ENCODE data around the gene ELOVL5. TPM values are rescaled to one million over a fixed set of nuclear protein-coding genes. Genes with fewer than 3 reads are reported as not detected.

Gene ELOVL5
- total RNA-seq, 3 donors from 2014 or later (not counting 1 experiment from before 2014, with no cell fraction given) = 72.1 to 99.5 (median 73.7) TPM

DNA sequence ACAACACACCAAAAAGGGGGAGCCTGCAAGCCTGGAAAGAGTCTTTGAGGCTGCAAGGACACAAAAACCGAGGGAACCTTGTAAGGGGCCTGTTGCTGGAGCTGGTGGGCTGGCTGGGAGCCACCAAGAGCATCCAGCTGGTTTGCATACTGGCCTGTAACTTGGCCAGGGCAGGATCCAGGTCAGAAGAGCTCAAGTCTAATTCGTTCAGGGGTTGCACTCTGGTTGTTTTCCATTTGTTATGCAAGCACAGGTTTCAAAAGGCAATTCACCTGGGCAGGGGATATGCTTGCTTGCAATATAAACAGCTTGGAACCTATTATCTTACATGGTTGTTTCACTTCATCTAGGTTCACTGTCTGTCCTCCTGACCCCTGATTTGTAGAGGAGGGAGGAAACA is 101.8 kb downstream of the ELOVL5 start:
- DNase-seq = no peak
- Histone ChIP-seq H3K9me3 (ENCODE audit: control insufficient read depth, insufficient read depth, low read length) (no peaks in the 10 kb centered on the region), H3K27ac (ENCODE audit: low read length) (no peak overlapping the region), H3K36me3 (ENCODE audit: control insufficient read depth, insufficient read depth, low read length) (no peaks in the 10 kb centered on the region), H3K27me3 (ENCODE audit: control insufficient read depth, insufficient read depth, low read length) (no peaks in the 10 kb centered on the region), H3K4me3 (ENCODE audit: low read length) (no peak overlapping the region), H3K4me1 (ENCODE audit: control insufficient read depth, insufficient read depth, low read length) (peaks cover 24% of the 10 kb centered on the region)
- 80% methylated on average over 2 of the region's 2 CpGs for WGBS (ENCODE audit: insufficient coverage)
- H3K9me3 Mint-ChIP-seq = no peaks in the 10 kb centered on the region
- TF ChIP-seq, protein P1, sequence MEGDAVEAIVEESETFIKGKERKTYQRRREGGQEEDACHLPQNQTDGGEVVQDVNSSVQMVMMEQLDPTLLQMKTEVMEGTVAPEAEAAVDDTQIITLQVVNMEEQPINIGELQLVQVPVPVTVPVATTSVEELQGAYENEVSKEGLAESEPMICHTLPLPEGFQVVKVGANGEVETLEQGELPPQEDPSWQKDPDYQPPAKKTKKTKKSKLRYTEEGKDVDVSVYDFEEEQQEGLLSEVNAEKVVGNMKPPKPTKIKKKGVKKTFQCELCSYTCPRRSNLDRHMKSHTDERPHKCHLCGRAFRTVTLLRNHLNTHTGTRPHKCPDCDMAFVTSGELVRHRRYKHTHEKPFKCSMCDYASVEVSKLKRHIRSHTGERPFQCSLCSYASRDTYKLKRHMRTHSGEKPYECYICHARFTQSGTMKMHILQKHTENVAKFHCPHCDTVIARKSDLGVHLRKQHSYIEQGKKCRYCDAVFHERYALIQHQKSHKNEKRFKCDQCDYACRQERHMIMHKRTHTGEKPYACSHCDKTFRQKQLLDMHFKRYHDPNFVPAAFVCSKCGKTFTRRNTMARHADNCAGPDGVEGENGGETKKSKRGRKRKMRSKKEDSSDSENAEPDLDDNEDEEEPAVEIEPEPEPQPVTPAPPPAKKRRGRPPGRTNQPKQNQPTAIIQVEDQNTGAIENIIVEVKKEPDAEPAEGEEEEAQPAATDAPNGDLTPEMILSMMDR (IDR thresholded peaks at IDR 0.05) = no peak
- intact Hi-C loops (cut with micrococcal nuclease) = no loop called here
- no peak overlapping the region for H3K4me3 Mint-ChIP-seq
- H3K36me3 Mint-ChIP-seq = no peaks in the 10 kb centered on the region
- ATAC-seq = no peak
- H3K4me1 Mint-ChIP-seq = peaks cover 0 to 14% of the 10 kb centered on the region in 2 donors
- H3K27ac Mint-ChIP-seq = no peak overlapping the region
- no peaks in the 10 kb centered on the region for H3K27me3 Mint-ChIP-seq (ENCODE audit: low read depth in 2 of 2)

DNA sequence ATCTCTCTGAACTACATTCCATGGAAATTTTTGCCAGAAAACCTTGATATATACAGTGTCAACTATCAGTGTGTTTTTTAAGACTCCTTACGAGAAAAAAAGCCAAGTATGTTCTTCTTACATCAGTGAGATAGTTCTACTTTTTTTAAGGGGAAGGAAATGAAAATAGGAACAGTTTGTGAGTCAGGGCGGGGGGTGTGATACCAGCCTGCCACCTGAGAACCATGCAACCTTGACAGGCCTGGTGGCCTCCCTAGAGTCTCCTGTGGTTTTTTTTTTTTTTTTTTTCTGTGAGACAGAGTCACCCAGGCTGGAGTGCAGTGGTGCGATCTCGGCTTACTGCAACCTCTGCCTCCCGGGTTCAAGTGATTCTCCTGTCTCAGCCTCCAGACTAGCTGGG is 103.8 kb downstream of the ELOVL5 start:
- peak in 1 of 2 donors; percentile 33 for DNase-seq
- Mint-ChIP-seq H3K4me1 (peaks cover 0 to 20% of the 10 kb centered on the region in 2 donors), H3K36me3 (no peaks in the 10 kb centered on the region), H3K27ac (no peak overlapping the region), H3K9me3 (peaks cover 0 to 3% of the 10 kb centered on the region in 2 donors), H3K27me3 (ENCODE audit: low read depth in 2 of 2) (no peaks in the 10 kb centered on the region), H3K4me3 (no peak overlapping the region)
- peak overlapping the region; percentile 78 for H3K27ac ChIP-seq (ENCODE audit: low read length)
- H3K4me1 ChIP-seq (ENCODE audit: control insufficient read depth, insufficient read depth, low read length) = peaks cover 39% of the 10 kb centered on the region
- H3K36me3 ChIP-seq (ENCODE audit: control insufficient read depth, insufficient read depth, low read length) = no peaks in the 10 kb centered on the region
- TF ChIP-seq, protein P1 (IDR thresholded peaks at IDR 0.05) = no peak
- no peak overlapping the region for H3K4me3 ChIP-seq (ENCODE audit: low read length)
- ATAC-seq = peak; percentile 54 to 61 (median 60)
- H3K27me3 ChIP-seq (ENCODE audit: control insufficient read depth, insufficient read depth, low read length) = no peaks in the 10 kb centered on the region
- no peaks in the 10 kb centered on the region for H3K9me3 ChIP-seq (ENCODE audit: control insufficient read depth, insufficient read depth, low read length)
- intact Hi-C loops (cut with micrococcal nuclease) = no loop called here
- WGBS (ENCODE audit: insufficient coverage) = 19% methylated on average over 5 of the region's 5 CpGs

DNA sequence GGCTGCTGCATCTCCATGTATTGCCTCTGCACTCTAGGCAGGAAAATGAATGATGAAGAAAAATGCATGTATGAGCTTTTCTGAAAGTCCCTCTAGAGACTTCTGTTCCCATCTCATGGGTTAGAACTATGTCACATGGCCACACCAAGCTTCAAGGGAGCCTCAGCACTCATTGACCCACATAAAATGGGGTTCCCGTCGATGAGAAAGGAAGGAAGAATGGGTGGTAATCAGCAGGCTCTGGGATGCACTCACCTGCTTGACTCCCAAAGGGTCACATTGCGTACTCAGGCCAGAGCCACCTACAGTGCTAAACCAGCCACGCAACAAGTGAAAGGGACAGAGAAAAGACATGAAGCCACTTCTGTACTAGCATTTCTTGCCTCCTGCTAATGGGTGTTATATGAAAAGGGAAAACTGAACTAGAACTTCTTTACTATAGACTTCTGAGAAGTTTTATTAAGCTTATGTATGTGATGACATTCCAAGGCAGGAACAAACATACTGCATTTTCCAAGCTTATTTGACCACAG is 104.3 kb downstream of the ELOVL5 start:
- WGBS (ENCODE audit: insufficient coverage) = 47% methylated on average over 4 of the region's 4 CpGs
- Histone ChIP-seq H3K9me3 (ENCODE audit: control insufficient read depth, insufficient read depth, low read length) (no peaks in the 10 kb centered on the region), H3K27me3 (ENCODE audit: control insufficient read depth, insufficient read depth, low read length) (no peaks in the 10 kb centered on the region), H3K4me1 (ENCODE audit: control insufficient read depth, insufficient read depth, low read length) (peaks cover 39% of the 10 kb centered on the region), H3K4me3 (ENCODE audit: low read length) (no peak overlapping the region), H3K36me3 (ENCODE audit: control insufficient read depth, insufficient read depth, low read length) (no peaks in the 10 kb centered on the region), H3K27ac (ENCODE audit: low read length) (peak overlapping the region; percentile 78)
- peaks cover 0 to 3% of the 10 kb centered on the region in 2 donors for H3K9me3 Mint-ChIP-seq
- no peak overlapping the region for H3K27ac Mint-ChIP-seq
- TF ChIP-seq, protein P1 (IDR thresholded peaks at IDR 0.05) = no peak
- no peaks in the 10 kb centered on the region for H3K36me3 Mint-ChIP-seq
- no peaks in the 10 kb centered on the region for H3K27me3 Mint-ChIP-seq (ENCODE audit: low read depth in 2 of 2)
- DNase-seq (no peak), ATAC-seq (no peak)
- intact Hi-C loops (cut with micrococcal nuclease) = no loop called here
- H3K4me1 Mint-ChIP-seq = peaks cover 0 to 20% of the 10 kb centered on the region in 2 donors
- H3K4me3 Mint-ChIP-seq = no peak overlapping the region

DNA sequence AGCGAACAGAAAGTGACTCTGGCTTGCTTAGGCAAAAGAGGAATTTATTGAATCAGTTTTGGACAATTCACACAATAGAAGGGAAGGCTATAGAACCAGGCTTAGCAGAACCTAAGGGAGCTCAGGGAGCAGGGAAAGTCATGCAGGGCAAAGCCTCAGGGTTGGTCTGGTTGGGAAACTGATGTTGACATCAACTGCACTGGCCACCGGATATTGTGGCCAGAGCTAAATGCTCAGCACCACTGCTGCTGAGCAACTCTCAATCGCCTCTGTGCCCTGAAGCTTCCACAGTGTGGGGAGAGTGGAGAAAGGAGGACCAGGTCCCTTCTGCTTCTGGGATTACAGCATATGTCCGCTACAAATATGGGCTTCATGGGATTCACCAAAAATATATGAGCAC is 106.8 kb downstream of the ELOVL5 start:
- 94% methylated on average over 4 of the region's 4 CpGs for WGBS (ENCODE audit: insufficient coverage)
- H3K9me3 ChIP-seq (ENCODE audit: control insufficient read depth, insufficient read depth, low read length) = no peaks in the 10 kb centered on the region
- DNase-seq (no peak), ATAC-seq (peak in 1 of 3 donors; percentile 43)
- no peaks in the 10 kb centered on the region for H3K27me3 ChIP-seq (ENCODE audit: control insufficient read depth, insufficient read depth, low read length)
- intact Hi-C loops (cut with micrococcal nuclease) = no loop called here
- no peak overlapping the region for H3K4me3 Mint-ChIP-seq
- H3K4me1 Mint-ChIP-seq = peaks cover 0 to 20% of the 10 kb centered on the region in 2 donors
- peaks cover 0 to 3% of the 10 kb centered on the region in 2 donors for H3K9me3 Mint-ChIP-seq
- H3K27me3 Mint-ChIP-seq (ENCODE audit: low read depth in 2 of 2) = no peaks in the 10 kb centered on the region
- H3K27ac Mint-ChIP-seq = no peak overlapping the region
- H3K4me1 ChIP-seq (ENCODE audit: control insufficient read depth, insufficient read depth, low read length) = peaks cover 39% of the 10 kb centered on the region
- H3K36me3 Mint-ChIP-seq = no peaks in the 10 kb centered on the region
- H3K27ac ChIP-seq (ENCODE audit: low read length) = no peak overlapping the region
- H3K4me3 ChIP-seq (ENCODE audit: low read length) = no peak overlapping the region
- TF ChIP-seq, protein P1 (IDR thresholded peaks at IDR 0.05) = no peak
- no peaks in the 10 kb centered on the region for H3K36me3 ChIP-seq (ENCODE audit: control insufficient read depth, insufficient read depth, low read length)
